Adrenal gland (tissue), 12 donors: ENCODE results near the gene LRRC8D. TPM values are rescaled to one million over a fixed set of nuclear protein-coding genes. Genes with fewer than 3 reads are reported as not detected.

Experiments
- DNase-seq, 7 donors: peaks; one replicate each; pipeline ENCODE4 v3.0.0-alpha.2; 2019 to 2020
- H3K27ac ChIP-seq, 5 donors: fragments of 200-600 bp; sonication (generic) in 4 of 5; 1 replicate in 3 of 5; 2 replicates in 2 of 5; pipeline versions ENCODE4 v1.5.1 to v1.8.0; 2016 to 2020; ENCODE audit warnings: mild to moderate bottlenecking in 1 of 5
- H3K27me3 ChIP-seq: fragments of 200-600 bp; 2 replicates; pipeline ENCODE4 v1.8.0; 2021
- H3K36me3 ChIP-seq, 2 donors: fragments of 200-600 bp; replicated peaks in 1 of 2; 1 replicate in 1 of 2; 2 replicates in 1 of 2; pipeline versions ENCODE4 v1.5.1 to v1.8.0; 2018 to 2022
- H3K4me1 ChIP-seq, 2 donors: fragments of 200-600 bp; replicated peaks in 1 of 2; 1 replicate in 1 of 2; 2 replicates in 1 of 2; pipeline versions ENCODE4 v1.5.1 to v1.8.0; 2018 to 2021
- H3K4me3 ChIP-seq, 4 donors: fragments of 200-600 bp; sonication (generic) in 3 of 4; one replicate each; pipeline ENCODE4 v1.5.1; 2016 to 2018
- H3K9me3 ChIP-seq, 3 donors: fragments of 200-600 bp; sonication (generic) in 1 of 3; replicated peaks in 1 of 3; 1 replicate in 2 of 3; 2 replicates in 1 of 3; pipeline versions ENCODE4 v1.5.1 to v1.8.0; 2016 to 2021
- CTCF ChIP-seq, 6 experiments: fragments of 450-650 bp in 4 of 6; fragments of 200-600 bp in 2 of 6; sonication (generic) in 1 of 6; IDR thresholded peaks; 1 replicate in 5 of 6; 2 replicates in 1 of 6; pipeline versions ENCODE4 v1.5.1 to v1.8.0; 2016 to 2021; ENCODE audit warnings: antibody characterized with exemption in 6 of 6, mild to moderate bottlenecking in 2 of 6, moderate library complexity in 1 of 6
- POLR2A ChIP-seq, 2 donors: fragments of 450-650 bp; IDR thresholded peaks; one replicate each; pipeline ENCODE4 v1.6.1; 2017; ENCODE audit warnings: antibody characterized with exemption in 2 of 2, mild to moderate bottlenecking in 2 of 2, moderate library complexity in 1 of 2
- WGBS, 4 donors: extraction: QIAGEN DNeasy Blood & Tissue Kit in 2 of 4; methylation state at CpG; one replicate each; pipeline versions ENCODE4 v1.1.5 to v1.1.7; 2013 to 2017; 5-methylcytosine and 5-hydroxymethylcytosine counted together
- intact Hi-C, 2 donors: fragments of 100-400 bp; cut with DNase I; formaldehyde crosslinking; loops; one replicate each; pipeline versions ENCODE4 v1.14.1 to v1.15.0; 2022 to 2023
- polyA plus RNA-seq, 3 donors: library from polyadenylated mRNA; stranded (reverse); fragments of 200-250 nt in 2 of 3; fragments of 350-450 nt in 1 of 3; fragmentation: Illumina TruSeq in 1 of 3; extraction: RNeasy Lipid Tissue Mini Kit (QIAGEN cat#74804) in 1 of 3; gene quantifications; one replicate each; pipeline ENCODE4 v1.2.3, GENCODE V29; 2013 to 2014
- total RNA-seq, 9 donors: library from RNA; depleted of rRNA in 4 of 9; stranded (reverse); fragments of >200 nt in 4 of 9; fragments of 120-200 nt in 1 of 9; fragmentation: NEBNext Ultra II Directional in 1 of 9; extraction: Animal tissue kit (Norgen Biotek cat#: 25700) in 1 of 9; gene quantifications; one replicate each; pipeline versions ENCODE4 v1.1.0 to v1.2.4, GENCODE V29; 2013 to 2023
- donor health status: healthy with polysubstance abuse.
- donor health status: Bipolar disorder and iron deficiency.
- donor health status: DM: yes; HTN: yes; CAD: no.
- donor health status: DM: no; HTN: no; CAD: no.
- donor health status: DM: no; HTN: no; CAD: no.
- donor health status: DM: yes; HTN: yes; CAD: no.

The LRRC8D gene
- total and polyA plus RNA-seq, 12 donors = 13.9 to 79.8 (median 57.2) TPM

- DNase-seq = no peak
- Histone ChIP-seq H3K36me3 (no peaks in the 10 kb centered on the region), H3K27ac (no peak overlapping the region), H3K4me1 (no peaks in the 10 kb centered on the region), H3K27me3 (no peaks in the 10 kb centered on the region), H3K4me3 (no peak overlapping the region), H3K9me3 (no peaks in the 10 kb centered on the region)
- TF ChIP-seq CTCF (IDR thresholded peaks at IDR 0.05) (no peak), POLR2A (IDR thresholded peaks at IDR 0.05) (no peak)
- intact Hi-C loops = loop anchor here in 1 of 2 donors (5.0 kb wide), 1 partner anchor 184 kb away; no protein-coding TSS in a partner anchor
- WGBS, 4 donors = 51 to 59% (median 56%) methylated on average over 2 of the region's 2 CpGs
Measured at GRCh38 chr1:89802841-89803240, 18.0 kb upstream of the LRRC8D start.

GRCh38 chr1:89804642-89805237 is 16.1 kb upstream of the LRRC8D start:
- Histone ChIP-seq H3K27ac (no peak overlapping the region), H3K27me3 (no peaks in the 10 kb centered on the region), H3K4me3 (no peak overlapping the region), H3K9me3 (no peaks in the 10 kb centered on the region), H3K36me3 (no peaks in the 10 kb centered on the region), H3K4me1 (no peaks in the 10 kb centered on the region)
- 0 to 2% (median 0%) methylated on average over 4 of the region's 4 CpGs for WGBS, 4 donors
- intact Hi-C loops = loop anchor here (5.0 kb wide), 1 partner anchor 183 kb away; no protein-coding TSS in a partner anchor
- TF ChIP-seq CTCF (IDR thresholded peaks at IDR 0.05) (peak; percentile 84 to 96 (median 92)), POLR2A (IDR thresholded peaks at IDR 0.05) (no peak)
- DNase-seq = peak; percentile 82 to 97 (median 90)

GRCh38 chr1:89806616-89807015 is 14.2 kb upstream of the LRRC8D start:
- Histone ChIP-seq H3K27ac (no peak overlapping the region), H3K27me3 (no peaks in the 10 kb centered on the region), H3K4me1 (no peaks in the 10 kb centered on the region), H3K4me3 (no peak overlapping the region), H3K9me3 (no peaks in the 10 kb centered on the region), H3K36me3 (no peaks in the 10 kb centered on the region)
- no peak for TF ChIP-seq CTCF (IDR thresholded peaks at IDR 0.05)
- TF ChIP-seq POLR2A (IDR thresholded peaks at IDR 0.05) = no peak
- 82 to 93% (median 88%) methylated on average over 3 of the region's 3 CpGs for WGBS, 4 donors
- no peak for DNase-seq
- intact Hi-C loops = loop anchor here in 1 of 2 donors (5.0 kb wide), 1 partner anchor 181 kb away; no protein-coding TSS in a partner anchor

GRCh38 chr1:89807503-89807902 is 13.3 kb upstream of the LRRC8D start:
- 80 to 94% (median 89%) methylated on average over 2 of the region's 2 CpGs for WGBS, 4 donors
- no peaks in the 10 kb centered on the region for H3K36me3 ChIP-seq
- no peak overlapping the region for H3K27ac ChIP-seq
- intact Hi-C loops = loop anchor here in 1 of 2 donors (5.0 kb wide), 1 partner anchor 180 kb away; no protein-coding TSS in a partner anchor
- no peak for DNase-seq
- no peaks in the 10 kb centered on the region for H3K27me3 ChIP-seq
- H3K4me3 ChIP-seq = no peak overlapping the region
- no peaks in the 10 kb centered on the region for H3K9me3 ChIP-seq
- TF ChIP-seq POLR2A (IDR thresholded peaks at IDR 0.05) = no peak
- TF ChIP-seq CTCF (IDR thresholded peaks at IDR 0.05) = no peak
- H3K4me1 ChIP-seq = no peaks in the 10 kb centered on the region
